KOPT-K1 (cell line): ENCODE results near the gene NKX2-1.
"Not testable (repeated sequence)": the region's sequence is repeated elsewhere in the genome, so short reads cannot be mapped to it uniquely, and the experiment has no call there.

Experiments
- H3K27ac ChIP-seq: fragments of 200-600 bp; sonication (generic); 2 replicates; pipeline ENCODE4 v1.5.1; 2016; ENCODE audit warnings: antibody characterized with exemption, mild to moderate bottlenecking, low read depth, low read length; ENCODE audit not compliant: poor library complexity, severe bottlenecking
- H3K36me3 ChIP-seq: fragments of 200-600 bp; sonication (generic); 2 replicates; pipeline ENCODE4 v1.5.1; 2017; ENCODE audit warnings: antibody characterized with exemption, mild to moderate bottlenecking, low read length, moderate library complexity; ENCODE audit not compliant: insufficient read depth
- H3K9me3 ChIP-seq: fragments of 200-600 bp; sonication (generic); 2 replicates; pipeline ENCODE4 v1.5.1; 2017; ENCODE audit warnings: antibody characterized with exemption, low read length, mild to moderate bottlenecking; ENCODE audit not compliant: insufficient read depth, poor library complexity, severe bottlenecking

Gene NKX2-1

DNA sequence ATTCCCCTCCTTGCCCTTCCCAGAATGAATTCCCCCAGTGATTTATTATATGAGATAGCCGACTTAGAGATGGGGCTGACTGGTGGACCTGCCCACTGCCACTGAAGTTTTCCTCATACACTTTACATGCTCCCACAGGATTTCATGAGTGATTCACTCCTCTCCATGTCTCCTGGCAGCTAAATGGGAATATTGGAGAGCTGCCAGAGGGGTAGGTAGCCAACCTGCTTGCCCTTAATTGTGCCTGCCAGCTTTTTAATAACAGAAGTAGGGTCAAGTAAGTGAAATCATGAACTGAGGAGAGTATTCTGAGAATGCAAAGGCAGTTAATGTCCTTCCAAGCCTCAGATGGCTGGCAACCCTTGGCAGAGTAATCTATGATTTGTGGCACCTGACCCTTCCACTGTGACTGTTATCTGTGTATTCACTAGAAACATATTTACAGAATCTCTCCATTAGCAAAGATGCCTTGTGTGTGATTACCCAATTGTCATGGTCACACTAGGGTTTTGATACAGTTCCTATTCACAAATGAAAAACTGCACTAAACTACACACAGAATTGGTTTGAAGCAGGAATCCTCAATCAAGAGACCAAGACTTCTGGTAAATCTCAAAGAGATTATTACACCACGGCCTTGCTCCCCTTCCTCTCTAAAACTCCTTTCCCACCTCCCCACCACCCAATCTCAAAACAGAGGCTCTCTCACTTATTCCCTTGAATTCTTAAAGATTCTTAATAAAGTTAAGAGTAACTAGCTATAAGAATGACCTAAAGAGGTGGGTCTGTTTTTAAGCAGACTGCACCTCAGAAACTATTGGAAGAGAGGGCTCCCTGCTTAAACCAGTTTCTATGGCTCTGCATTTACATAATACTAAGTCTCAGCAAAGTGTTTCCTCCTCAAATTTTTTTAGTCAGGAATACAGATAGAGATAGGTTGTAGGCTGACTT is 17.2 kb downstream of the NKX2-1 start:
- Histone ChIP-seq H3K9me3 (peaks cover 16% of the 10 kb centered on the region), H3K36me3 (no peaks in the 10 kb centered on the region)

DNA sequence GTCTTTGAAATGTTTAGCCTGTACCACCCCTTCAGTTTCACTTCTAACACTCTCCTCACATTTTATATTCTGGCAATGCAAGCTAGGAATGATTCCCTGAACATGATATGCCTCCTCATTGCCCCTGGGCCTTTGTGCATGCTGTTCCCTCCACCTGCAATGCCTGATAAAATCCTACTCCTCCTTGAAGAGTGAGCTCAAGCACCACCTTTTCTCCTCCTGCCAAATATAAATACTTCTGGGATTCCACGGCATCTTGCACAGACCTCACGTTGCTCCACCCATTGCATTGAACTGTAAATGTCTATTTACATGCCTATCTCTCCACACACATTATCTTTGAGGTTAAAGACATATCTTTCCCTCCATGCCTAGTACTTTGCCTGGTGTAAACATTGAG is 21.1 kb downstream of the NKX2-1 start:
- H3K27ac ChIP-seq: no peak overlapping the region
- no peaks in the 10 kb centered on the region for H3K9me3 ChIP-seq
- no peaks in the 10 kb centered on the region for H3K36me3 ChIP-seq

More for the DNA sequence above, 17.2 kb downstream of the NKX2-1 start:
- no peak overlapping the region for H3K27ac ChIP-seq

DNA sequence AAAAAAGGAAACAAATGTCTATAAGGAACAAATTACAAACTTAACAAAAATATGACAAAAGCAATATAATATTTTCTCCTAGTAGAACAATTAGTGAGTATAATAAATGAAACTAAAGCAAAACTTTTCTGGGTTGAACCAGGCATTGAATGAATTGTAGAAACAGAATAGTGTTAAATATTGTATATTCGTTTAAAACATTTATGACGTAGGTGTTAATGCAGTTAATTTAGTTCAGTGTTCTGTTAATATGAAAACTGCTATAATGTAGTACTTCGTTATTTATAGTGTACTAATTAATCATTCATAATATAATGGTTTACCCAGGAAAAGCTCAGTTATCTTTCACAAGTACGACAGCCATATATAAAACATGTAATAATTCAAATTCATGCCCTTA is 23.7 kb downstream of the NKX2-1 start:
- Histone ChIP-seq H3K36me3 (no peaks in the 10 kb centered on the region), H3K27ac (no peak overlapping the region), H3K9me3 (no peaks in the 10 kb centered on the region)

DNA sequence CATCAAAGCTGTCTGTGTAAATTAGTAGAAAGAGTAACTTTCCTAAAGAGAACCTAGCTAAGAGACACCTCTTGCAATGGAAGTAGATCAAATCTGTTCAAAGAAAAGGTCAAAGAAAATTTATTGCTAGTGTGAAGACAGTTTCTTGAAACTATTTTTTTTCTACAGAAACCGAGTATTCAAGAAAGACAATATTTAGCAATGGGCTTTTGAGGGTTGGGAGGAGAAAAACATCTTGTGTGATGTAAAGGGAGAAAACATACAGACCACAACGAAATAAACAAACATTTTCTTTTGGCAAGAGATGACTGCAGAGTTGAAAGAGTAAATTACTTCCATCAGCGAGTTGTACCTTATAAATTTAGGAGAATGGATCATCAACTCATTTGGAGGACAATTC is 24.4 kb downstream of the NKX2-1 start:
- no peak overlapping the region for H3K27ac ChIP-seq
- H3K36me3 ChIP-seq: no peaks in the 10 kb centered on the region
- no peaks in the 10 kb centered on the region for H3K9me3 ChIP-seq

DNA sequence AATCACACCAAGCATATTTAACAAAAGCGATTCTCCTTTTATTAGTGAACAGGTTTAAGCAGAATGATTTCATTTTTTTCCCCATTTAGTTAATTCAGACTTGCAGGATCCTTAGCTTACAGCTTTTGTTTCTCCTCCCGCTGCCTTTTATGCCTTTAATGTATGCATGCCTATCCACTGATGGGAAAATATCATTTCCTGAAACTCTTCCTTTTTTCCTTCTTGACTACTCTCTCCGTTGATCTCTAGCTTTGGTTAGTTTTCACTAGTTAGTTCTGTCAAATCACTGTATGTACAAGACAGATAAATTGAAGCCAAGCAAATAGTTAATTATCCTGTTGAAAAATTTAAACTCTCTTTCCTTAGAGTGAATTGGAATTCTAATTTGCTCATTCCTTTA is 26.3 kb downstream of the NKX2-1 start:
- Histone ChIP-seq H3K9me3 (no peaks in the 10 kb centered on the region), H3K36me3 (no peaks in the 10 kb centered on the region), H3K27ac (no peak overlapping the region)

DNA sequence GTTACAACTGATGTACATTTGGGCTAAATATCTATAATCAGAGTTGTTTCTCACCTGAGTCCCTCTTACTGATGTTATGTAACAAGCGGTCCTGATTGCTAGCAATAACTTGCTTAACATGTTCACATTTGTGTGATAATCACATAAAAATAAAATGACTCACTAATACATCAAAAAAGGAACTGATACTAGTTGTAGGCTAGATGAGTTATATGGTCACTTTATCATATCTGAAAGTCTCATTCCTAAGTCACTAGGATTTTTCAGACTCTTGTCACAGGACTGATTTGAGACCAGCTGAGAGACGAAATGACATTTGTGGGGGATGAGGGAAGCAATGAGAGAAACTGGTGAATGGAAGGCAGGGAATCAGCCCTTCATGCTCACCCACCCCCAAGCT is 34.3 kb downstream of the NKX2-1 start:
- Histone ChIP-seq H3K9me3 (no peaks in the 10 kb centered on the region), H3K27ac (no peak overlapping the region), H3K36me3 (no peaks in the 10 kb centered on the region)

DNA sequence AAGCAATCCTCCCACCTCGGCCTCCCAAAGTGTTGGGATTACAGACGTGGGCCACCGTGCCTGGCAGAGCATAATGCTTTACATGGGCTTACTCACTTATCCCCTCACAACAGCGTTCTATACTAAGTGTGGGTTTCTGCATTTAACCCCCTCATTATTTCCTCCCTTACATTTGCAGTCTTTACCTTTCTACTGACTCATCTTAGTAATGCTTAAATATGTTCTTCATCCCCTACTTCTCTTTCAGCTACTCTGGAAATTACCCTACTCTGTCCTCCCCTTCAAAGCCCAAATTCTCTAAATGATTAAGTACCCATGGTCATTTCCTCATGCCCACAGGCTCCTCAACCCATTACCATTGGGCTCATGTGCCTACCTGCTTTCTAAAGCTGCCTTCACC is 40.7 kb downstream of the NKX2-1 start:
- no peaks in the 10 kb centered on the region for H3K36me3 ChIP-seq
- H3K9me3 ChIP-seq: no peaks in the 10 kb centered on the region
- H3K27ac ChIP-seq: no peak overlapping the region

DNA sequence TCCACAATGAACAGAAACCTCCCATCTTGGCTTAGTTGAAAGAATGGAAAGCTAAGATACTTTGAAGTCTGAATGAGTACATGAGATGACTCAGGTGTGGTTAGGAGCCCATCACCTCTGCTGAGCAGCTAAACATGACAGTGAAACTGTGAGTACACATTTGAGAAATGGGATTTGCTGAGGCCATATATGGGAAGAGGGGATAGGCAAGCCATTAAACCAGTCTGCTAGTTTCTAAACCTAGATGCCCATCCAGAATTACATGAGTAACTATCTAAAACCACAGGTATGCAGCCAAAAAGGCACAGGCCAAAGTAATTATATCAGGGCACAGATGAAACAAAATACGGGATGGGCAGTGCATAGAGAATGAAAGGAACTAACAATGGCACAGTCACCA is 41.2 kb downstream of the NKX2-1 start:
- no peak overlapping the region for H3K27ac ChIP-seq

DNA sequence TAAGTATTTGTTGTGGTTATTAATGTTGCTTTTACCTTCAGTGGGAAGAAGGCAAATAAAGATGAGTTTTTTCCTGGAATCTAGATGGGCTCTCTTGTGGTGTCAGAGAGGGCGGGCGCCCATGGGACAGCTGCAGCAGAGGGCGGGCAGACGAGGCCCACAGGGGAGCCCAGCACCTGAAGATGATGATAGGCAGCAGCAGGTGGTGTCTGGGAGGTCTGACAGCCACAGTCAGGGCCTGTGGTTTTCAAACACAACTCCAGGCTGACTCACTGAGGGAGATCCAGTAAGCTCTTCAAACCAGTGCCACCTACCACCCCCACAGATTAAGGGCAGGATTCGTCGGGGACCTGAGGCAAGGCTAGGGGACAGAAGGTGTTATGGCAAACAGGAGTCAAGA is 42.8 kb downstream of the NKX2-1 start:
- no peak overlapping the region for H3K27ac ChIP-seq
- H3K9me3 ChIP-seq: no peaks in the 10 kb centered on the region
- H3K36me3 ChIP-seq: no peaks in the 10 kb centered on the region

More for the DNA sequence above, 41.2 kb downstream of the NKX2-1 start:
- H3K36me3 ChIP-seq: no peaks in the 10 kb centered on the region
- H3K9me3 ChIP-seq: no peaks in the 10 kb centered on the region

DNA sequence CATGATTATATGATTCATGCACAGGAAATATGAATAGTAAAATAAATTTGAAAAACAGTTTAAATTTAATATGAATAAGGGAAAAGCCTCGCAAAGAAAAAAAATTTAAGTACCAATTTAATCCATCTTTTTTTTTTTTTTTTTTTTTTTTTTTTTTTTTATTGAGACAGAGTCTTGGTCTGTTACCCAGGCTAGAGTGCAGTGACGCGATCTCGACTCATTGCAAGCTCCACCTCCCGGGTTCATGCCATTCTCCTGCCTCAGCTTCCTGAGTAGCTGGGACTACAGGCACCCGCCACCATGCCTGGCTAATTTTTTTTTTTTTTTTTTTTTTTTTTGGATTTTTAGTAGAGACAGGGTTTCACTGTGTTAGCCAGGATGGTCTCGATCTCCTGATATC is 44.0 kb downstream of the NKX2-1 start:
- not testable (repeated sequence) for H3K9me3 ChIP-seq, H3K36me3 ChIP-seq, H3K27ac ChIP-seq

DNA sequence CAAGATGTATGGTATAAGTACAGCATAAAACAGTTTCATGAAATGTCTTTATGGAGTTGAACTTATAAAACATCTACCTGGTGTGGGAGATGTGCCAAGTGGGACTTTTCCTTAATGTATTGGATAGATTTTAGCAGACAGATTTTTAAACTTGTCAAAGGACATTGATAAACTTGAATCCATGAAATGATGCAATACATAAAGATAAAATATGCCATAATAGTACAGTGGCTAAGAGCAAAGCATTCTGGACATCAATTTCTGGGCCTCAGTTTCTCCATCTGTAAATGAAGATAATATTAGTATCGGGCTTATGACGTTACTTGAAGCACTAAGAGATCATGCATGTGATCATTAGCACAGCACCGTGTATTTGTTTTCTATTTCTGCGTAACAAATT is 45.4 kb downstream of the NKX2-1 start:
- H3K27ac ChIP-seq: no peak overlapping the region
- H3K36me3 ChIP-seq: no peaks in the 10 kb centered on the region
- H3K9me3 ChIP-seq: no peaks in the 10 kb centered on the region

DNA sequence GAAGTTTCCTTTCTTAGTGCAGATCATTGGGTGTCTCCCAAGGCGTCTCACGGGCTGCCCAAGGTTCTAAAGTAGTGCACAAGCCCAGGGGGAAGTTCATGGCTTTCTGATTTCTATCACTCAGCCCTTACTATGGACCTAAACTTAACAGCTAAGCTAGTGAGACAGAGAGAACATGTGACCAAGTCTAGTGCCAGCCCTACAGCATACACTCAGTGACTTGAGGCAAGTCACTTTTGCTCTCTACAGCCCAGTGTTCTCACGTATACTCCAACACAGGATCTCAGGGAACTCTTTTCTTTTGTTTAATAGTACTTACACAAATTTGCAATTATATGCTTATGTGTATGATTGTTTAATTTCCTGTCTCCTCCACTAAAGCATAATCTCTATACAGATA is 48.6 kb downstream of the NKX2-1 start:
- H3K36me3 ChIP-seq: no peaks in the 10 kb centered on the region
- no peaks in the 10 kb centered on the region for H3K9me3 ChIP-seq
- no peak overlapping the region for H3K27ac ChIP-seq

DNA sequence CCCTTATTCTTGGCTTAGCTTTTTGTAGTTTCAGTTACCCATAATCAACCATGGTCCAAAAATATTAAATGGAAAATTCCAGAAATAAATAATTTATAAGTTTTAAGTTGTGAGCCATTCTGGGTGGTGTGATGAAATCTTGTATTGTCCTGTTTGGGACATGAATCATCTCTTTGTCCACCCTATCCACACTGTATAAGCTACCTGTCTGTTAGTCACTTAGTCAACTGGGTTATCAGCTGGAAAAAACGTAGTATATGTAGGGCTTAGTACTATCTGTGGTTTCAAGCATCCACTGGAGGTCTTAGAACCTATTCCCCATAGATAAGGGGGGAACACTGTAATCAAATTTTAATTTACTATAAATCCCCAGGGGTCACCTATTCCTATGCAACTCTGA is 52.7 kb downstream of the NKX2-1 start:
- no peaks in the 10 kb centered on the region for H3K9me3 ChIP-seq
- no peak overlapping the region for H3K27ac ChIP-seq
- H3K36me3 ChIP-seq: no peaks in the 10 kb centered on the region
